Measurements from ENCODE around the gene BTG3.

The BTG3 gene, protein sequence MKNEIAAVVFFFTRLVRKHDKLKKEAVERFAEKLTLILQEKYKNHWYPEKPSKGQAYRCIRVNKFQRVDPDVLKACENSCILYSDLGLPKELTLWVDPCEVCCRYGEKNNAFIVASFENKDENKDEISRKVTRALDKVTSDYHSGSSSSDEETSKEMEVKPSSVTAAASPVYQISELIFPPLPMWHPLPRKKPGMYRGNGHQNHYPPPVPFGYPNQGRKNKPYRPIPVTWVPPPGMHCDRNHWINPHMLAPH

GRCh38 chr21:17612565-17613241 lies at the start of gene BTG3:
Gene BTG3 (minus strand): TSS chr21:17612901. CDS start chr21:17609144, 3,757 bp downstream.
- peak; percentile 72 for DNase-seq (ENCODE audit: low read depth)

DNA sequence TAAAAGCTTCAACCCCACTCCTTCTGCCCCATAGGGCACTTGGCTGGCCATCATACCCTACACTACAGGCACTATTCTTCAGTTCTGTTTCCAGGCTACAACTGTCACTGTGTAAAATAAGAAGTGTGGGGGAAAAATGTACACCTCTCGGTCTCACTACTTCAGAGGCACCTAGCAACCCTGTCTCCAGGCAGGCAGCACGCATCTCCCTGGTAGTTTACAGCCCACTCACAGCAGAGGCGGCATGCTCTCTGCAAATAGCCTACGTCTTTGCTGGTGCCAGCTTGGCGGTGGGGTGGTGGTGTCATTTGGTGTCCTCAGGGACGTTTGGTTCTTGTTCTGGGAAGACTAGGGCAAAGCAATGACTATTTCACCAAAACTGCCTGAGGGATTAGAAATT lies 48.2 kb upstream of the BTG3 start:
- no peak for DNase-seq (ENCODE audit: low read depth)

- no peak for DNase-seq (ENCODE audit: low read depth)
These were observed 47.8 kb upstream of the BTG3 start for GRCh38 chr21:17660452-17660851.

- DNase-seq (ENCODE audit: low read depth) = no peak
These were observed 46.2 kb upstream of the BTG3 start for GRCh38 chr21:17658931-17659330.

DNA sequence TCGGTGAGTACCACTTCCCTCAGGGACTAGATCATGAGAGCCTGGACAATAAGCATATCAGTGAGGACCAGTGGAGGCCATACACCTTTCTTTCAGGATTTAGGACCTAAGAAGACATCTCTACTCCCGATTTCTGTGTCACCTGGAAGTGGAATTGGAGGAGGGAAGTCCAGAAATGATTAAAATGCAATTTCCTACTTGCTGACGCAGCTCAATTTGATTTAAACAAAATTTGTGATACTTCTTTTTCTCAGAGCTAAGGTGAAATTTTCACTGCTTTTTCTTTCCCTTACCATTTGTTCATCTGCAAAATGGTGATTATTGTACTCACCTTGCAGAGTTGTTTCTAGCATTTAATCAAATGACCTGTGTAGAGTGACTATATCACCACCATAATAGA lies 38.8 kb upstream of the BTG3 start:
- DNase-seq (ENCODE audit: low read depth) = no peak

DNA sequence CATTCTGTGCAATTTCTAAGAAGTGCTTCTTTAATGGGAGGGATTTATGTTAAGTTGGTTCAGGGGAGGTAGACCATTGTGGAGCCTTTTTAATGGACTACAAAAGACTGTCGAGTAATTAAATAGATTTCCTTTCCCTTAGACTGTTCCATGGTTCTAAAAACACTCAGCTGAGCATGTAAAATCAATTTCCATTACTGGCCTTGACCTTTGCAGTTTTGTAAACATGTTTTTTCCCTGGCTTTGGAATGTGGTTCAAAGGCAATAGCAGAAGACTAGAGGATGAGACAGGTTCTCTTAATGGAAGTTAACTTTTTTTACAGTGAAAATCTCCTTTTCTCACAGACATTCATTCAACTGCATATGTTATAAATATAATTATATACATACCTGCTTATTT lies 37.6 kb upstream of the BTG3 start:
- no peak for DNase-seq (ENCODE audit: low read depth)

GRCh38 chr21:17646790-17647189 lies 34.1 kb upstream of the BTG3 start:
- no peak for DNase-seq (ENCODE audit: low read depth)

DNA sequence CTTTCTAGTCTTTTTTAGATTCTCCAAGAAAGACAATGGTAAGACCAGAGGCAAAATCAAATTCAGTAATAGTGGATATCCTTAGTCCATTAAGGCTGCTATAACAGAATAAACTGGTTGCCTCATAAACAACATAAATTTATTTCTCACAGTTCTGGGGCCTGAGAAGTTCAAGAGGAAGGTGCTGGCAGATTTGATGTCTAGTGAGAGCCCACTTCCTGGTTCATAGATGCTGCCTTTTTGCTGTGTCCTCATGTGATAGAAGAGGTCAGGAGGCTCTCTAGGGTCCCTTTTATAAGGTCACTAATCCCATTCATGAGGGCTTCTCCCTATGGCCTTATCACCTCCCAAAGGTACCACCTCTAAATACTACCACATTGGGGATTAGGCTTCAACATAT lies 31.5 kb upstream of the BTG3 start:
- DNase-seq (ENCODE audit: low read depth) = no peak

GRCh38 chr21:17640821-17641220 lies 28.1 kb upstream of the BTG3 start:
- DNase-seq (ENCODE audit: low read depth) = no peak

GRCh38 chr21:17636711-17637110 lies 24.0 kb upstream of the BTG3 start:
- DNase-seq (ENCODE audit: low read depth) = no peak

DNA sequence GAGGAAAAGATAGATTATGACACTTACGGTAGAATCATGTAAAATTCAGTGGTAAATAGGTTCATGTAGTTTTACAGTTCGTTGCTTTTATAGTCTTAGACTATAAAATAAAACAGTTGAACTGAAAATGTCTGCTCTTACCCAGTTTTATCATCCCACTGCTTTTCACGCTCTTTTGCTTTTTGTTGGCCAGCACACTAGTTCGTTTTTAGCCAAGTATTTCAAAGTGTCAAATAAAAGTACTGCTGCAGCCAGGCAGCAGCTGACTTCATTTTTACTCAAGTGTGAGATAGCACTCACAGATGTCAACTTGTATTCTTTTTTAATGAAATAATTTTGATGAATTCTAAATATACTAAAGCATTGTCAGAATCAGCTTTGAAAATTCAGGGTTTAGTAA lies 18.5 kb upstream of the BTG3 start:
- no peak for DNase-seq (ENCODE audit: low read depth)

- DNase-seq (ENCODE audit: low read depth) = no peak
These were observed 9.3 kb upstream of the BTG3 start for GRCh38 chr21:17622018-17622417.

DNA sequence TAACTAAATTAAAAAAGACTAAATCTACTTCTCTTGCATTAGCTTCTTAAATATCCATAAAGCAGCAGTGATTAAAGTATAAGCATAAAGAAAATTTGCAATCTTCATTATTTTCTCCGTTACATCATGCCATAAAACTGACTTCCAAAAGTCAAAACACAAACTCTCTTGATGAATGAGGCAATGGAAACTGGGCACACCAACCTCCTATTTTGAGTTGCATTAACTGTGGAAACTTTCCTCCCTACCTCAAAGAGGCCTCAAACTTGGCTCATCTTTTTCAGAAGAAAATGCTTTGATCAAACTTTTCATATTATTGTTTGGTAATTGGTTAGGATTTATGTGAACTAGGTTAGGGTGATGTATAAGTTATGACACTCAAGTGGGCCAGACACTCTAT lies 4.1 kb upstream of the BTG3 start:
- DNase-seq (ENCODE audit: low read depth) = no peak

GRCh38 chr21:17613242-17613676 lies 558 bp upstream of the BTG3 start:
- DNase-seq (ENCODE audit: low read depth) = no peak

- peak; percentile 17 for DNase-seq (ENCODE audit: low read depth)
These were observed 607 bp downstream of the BTG3 start for GRCh38 chr21:17612023-17612564.

DNA sequence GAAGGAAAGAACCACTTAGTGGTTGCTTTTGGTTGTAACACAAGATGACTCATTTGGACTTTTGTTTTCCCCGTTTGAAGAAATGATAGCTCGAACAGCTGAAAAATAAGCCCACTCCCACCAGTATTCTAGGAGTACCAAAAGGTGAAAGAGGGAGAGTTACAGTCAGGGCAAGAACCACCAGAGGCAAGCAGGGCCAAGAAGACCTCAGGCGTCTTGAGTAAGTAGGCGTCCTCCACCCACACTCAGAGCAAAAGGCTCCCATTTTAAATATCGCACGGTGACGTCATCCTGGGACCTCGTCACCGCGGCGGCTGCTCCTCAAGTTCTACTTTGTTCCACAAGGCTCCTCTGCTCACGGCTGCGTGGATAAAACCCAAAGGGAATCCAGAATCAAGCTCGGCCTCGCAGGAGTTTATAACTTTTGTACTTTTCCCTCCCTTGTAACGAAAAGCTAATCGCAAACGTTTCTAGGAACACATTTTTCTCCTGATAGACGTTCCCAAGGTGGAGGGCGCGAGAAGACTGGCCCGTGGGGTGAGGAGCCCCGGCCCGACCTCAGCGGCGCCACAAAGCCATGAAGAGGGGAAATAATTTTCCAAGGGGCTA lies 1.2 kb downstream of the BTG3 start:
- DNase-seq (ENCODE audit: low read depth) = peak; percentile 74

- no peak for DNase-seq (ENCODE audit: low read depth)
These were observed 1.8 kb downstream of the BTG3 start for GRCh38 chr21:17610911-17611310.

DNA sequence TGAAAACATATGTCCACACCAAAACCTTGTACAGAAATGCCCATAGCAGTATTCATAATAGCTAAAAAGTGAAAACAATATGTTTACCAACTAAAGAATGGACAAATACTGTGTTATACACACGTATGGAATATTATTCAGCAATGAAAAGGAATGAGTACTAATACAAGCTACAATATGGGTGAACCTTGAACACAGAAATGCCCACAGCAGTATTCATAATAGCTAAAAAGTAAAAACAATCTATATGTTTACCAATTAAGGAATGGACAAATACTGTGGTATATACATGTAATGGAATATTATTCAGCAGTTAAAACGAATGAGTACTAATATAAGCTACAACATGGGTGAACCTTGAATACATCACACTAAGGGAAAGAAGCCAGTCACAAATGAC lies 3.0 kb downstream of the BTG3 start:
- DNase-seq (ENCODE audit: low read depth) = no peak

DNA sequence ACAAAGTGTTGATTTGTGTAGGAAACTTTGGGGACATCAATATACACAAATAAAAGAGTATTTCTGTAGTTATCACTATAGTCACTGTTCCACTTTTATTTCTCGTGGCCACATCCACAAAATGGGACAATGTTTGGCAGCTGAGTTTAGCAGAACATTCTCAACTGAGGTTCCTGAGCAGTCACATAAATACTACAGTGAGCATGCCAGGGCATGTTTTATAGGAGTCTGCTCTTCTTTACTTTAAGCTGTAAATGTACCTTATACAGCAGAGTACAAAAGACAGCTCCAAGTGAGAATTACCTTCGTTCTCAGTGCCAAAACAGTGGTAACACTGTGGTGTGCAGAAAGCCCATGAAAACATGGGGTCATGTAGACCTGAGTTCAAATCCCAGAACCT lies 5.0 kb downstream of the BTG3 start:
- DNase-seq (ENCODE audit: low read depth) = no peak

- DNase-seq (ENCODE audit: low read depth) = no peak
These were observed 9.8 kb downstream of the BTG3 start for GRCh38 chr21:17602874-17603273.

DNA sequence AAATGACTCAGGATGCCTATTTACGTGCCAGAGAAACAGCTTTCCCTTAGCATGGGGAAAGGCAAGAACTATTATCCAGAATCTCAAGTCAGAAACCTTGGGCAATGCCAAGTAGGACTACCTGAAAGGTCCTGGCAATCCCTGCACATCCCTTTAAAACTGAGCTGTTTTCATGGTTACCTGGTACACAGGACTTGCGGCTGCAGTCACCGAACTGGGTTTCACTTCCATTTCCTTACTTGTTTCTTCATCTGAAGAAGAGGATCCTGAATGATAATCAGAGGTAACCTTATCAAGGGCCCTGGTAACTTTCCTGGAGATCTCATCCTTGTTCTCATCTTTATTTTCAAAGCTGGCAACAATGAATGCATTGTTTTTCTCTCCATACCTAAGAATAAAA lies 14.3 kb downstream of the BTG3 start:
- DNase-seq (ENCODE audit: low read depth) = no peak

DNA sequence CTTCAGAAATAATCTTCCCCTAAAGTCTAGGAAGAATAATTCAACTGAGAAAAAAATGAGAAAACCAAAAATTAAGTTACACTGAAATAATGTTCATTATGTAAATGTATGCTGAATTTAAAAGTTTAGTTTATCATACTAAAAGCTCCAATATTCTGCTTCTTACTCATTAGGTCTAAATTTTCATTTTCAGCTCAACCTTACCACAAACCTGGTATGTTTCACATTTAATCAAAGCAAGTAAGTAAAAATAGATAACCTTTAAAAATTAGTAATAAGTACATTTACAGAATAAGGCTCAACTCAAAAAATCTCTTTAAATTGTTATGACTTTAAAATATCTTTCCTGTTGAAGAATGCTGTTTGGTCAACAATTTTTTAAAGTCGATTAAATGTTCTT lies 15.0 kb downstream of the BTG3 start:
- DNase-seq (ENCODE audit: low read depth) = no peak

DNA sequence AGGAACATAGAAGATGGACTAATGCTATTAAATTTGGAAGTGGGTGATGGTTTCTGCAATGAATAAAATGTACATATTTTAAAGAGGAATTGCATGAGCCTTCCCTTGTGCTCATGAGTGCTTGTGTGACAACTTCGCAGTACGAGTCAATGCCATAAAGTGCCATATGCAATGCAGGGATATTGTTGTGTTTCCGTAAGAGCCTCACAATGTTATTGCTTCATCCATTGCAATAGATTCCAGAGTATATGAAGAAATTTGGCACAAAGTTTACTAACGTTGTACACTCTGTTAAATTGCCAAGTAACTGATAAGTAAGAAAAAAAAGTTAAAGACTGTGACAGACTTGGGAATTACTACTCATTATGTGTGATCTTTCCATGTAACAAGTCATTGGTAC lies 22.3 kb downstream of the BTG3 start:
- DNase-seq (ENCODE audit: low read depth) = no peak
